ENCODE results near the gene SYNE2.
A peak's percentile ranks its signal among the peaks of the same experiment; 100 is the strongest.
"Not testable (repeated sequence)": the region's sequence is repeated elsewhere in the genome, so short reads cannot be mapped to it uniquely, and the experiment has no call there.

SYNE2 gene

DNA sequence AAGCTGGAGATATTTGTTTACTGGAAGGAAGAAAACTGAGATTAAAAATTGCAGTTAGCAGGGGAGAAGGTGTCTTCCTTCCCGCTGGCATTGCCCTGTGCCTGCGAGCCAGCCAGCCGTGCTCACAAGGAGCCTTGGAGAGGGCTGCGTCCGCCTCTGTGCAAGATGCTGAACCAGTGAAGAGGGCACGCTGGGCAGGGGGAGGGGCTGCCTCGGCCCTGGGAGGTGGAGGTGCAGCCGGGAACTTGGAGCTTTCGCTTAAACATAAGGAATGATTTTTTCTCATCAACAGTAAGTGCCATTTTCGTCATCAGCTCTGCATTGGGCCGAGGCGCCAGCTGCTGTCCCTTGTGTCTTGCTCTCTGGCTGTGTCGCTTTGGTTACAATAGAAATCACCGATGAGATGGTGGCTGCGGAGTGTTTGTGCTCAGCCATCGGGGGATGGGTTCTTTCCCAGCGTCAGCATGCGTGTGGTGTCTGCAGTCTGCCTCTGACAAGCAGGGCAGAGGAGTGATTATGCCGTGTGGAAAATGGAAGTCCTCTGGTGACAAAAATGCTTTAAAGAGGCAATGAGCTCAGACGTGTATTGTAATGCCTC, 344.1 kb downstream of the SYNE2 start:
- peak; percentile 10 for DNase-seq (ENCODE audit: low spot score)

- DNase-seq (ENCODE audit: low spot score): no peak
These were observed 345.2 kb downstream of the SYNE2 start for GRCh38 chr14:64197996-64198395.

DNA sequence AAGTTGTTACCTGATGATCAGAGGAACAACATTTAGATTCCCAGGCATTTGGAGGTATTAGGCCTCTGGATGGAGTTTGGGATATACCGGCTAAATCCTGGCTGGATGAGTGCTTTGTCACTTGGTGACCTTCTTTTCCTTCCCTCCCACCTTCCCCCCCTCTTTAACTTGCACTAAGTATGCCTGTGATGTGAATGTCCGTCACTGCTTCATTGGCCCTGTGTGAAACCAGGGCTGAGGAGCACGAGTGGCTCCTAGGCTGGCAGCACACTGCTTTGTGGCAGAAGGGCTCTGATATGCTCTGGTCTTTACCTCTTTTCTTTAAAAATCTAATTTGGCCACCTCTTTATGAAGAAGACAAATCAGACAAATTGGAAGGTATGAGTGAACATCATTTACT, 345.7 kb downstream of the SYNE2 start:
- no peak for DNase-seq (ENCODE audit: low spot score)

DNA sequence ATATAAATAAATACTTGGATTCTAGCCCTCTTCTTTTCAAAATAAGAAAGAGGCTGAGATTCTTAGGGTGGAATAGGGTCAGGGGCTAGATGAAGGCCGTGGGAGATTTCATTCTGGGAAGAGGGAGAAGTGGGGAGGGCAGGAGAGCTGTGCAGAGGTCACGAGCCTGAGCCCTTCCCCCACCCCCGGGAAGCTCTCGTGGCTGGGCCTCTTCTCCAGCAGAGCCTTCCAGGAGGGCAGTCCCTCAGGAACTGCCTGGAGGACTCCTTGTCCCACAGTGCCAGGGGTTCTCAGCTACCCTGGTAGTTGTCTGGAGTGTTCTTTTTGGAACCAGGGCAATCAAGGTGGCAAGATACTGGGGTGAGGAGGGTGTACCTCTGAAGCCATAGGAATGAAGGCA, 347.4 kb downstream of the SYNE2 start:
- no peak for DNase-seq (ENCODE audit: low spot score)

GRCh38 chr14:64201296-64201695, 348.5 kb downstream of the SYNE2 start:
- no peak for DNase-seq (ENCODE audit: low spot score)

DNA sequence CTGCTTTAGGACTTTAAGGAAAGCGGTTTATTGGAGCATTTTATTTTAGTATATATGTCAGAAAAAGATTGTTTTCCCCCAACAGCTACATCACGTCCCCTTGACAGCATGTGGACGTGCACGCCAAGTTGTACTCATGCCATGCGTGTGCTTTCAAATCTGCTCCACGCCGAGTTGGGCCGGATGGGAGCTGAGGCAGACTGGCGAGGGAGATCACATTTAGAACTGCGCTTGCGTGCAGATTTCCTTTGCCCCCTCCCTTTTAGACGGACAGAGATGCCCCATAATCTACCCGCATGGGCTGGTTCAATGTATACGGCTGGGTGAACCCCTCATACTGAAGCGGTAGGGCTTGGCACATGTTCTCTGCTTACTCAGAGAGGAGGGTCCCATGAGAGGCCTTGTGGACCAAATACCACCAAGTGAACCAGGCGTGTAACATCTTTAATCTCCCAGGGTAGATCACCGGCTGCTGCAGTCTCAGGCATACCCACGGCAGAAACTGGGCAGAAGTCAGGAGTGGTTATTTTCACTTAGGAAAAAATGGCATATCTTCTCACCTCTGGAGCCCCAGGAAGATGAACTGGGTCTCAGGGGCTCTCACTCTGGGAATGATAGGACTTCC, 349.2 kb downstream of the SYNE2 start:
- DNase-seq (ENCODE audit: low spot score): no peak

DNA sequence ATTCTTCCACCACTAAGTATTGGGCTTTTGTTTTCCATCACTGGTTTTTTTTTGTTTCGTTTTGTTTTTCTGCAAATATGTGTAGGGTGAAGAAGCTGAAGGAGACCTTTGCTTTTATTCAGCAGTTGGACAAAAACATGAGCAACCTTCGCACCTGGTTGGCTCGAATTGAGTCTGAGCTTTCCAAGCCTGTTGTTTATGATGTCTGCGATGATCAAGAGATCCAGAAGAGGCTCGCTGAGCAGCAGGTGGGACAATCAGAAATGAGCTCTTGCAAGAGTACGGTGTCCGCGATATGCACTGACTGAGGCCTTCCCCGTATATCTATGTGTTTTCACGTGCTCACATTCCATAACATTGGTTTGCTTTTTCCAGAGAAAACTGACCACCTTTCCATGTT, 349.9 kb downstream of the SYNE2 start:
- no peak for DNase-seq (ENCODE audit: low spot score)

- no peak for DNase-seq (ENCODE audit: low spot score)
These were observed 350.7 kb downstream of the SYNE2 start for GRCh38 chr14:64203366-64204006.

- DNase-seq (ENCODE audit: low spot score): no peak
These were observed 355.5 kb downstream of the SYNE2 start for GRCh38 chr14:64208261-64208660.

DNA sequence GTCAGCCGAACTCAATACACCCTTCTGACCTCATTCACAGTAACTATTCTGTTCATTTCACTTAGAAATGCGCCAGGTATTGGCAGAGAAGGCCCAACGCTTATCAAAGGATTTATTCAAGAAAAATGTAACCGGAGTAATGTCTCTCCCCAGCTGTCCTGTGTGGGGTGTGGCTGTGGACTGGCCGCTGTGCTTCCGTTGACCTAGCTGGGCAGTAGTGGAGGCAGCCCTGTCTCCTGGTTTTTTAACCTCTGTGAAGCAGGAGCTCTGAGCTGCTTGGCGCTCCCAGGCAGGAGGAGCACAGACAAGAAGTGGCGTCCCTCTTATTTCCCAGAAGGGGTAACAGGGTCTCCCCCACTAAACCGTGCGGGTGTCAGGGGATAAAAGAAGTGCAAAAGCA, 356.2 kb downstream of the SYNE2 start:
- DNase-seq (ENCODE audit: low spot score): no peak

- no peak for DNase-seq (ENCODE audit: low spot score)
These were observed 356.8 kb downstream of the SYNE2 start for GRCh38 chr14:64209444-64210131.

GRCh38 chr14:64210216-64210615, 357.4 kb downstream of the SYNE2 start:
- DNase-seq (ENCODE audit: low spot score): no peak

DNA sequence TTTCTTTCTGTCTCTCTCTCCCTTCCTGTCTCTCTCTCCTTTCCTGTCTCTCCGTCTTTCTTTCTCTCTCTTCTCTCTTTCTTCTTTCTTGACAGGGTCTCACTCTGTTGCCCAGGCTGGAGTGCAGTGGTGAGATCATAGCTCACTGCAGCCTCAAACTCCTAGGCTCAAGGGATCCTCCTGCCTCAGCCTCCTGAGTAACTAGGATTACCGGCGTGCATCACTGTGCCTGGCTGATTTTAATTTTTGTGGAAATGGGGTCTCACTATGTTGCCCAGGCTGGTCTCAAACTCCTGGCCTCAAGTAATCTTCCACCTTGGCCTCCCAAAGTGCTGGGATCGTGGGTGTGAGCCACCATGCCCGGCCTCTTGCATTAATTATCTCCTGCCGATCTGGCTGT, 358.1 kb downstream of the SYNE2 start:
- DNase-seq (ENCODE audit: low spot score): not testable (repeated sequence)

GRCh38 chr14:64212666-64213065, 359.9 kb downstream of the SYNE2 start:
- no peak for DNase-seq (ENCODE audit: low spot score)

- DNase-seq (ENCODE audit: low spot score): no peak
These were observed 360.3 kb downstream of the SYNE2 start for GRCh38 chr14:64213086-64213485.

DNA sequence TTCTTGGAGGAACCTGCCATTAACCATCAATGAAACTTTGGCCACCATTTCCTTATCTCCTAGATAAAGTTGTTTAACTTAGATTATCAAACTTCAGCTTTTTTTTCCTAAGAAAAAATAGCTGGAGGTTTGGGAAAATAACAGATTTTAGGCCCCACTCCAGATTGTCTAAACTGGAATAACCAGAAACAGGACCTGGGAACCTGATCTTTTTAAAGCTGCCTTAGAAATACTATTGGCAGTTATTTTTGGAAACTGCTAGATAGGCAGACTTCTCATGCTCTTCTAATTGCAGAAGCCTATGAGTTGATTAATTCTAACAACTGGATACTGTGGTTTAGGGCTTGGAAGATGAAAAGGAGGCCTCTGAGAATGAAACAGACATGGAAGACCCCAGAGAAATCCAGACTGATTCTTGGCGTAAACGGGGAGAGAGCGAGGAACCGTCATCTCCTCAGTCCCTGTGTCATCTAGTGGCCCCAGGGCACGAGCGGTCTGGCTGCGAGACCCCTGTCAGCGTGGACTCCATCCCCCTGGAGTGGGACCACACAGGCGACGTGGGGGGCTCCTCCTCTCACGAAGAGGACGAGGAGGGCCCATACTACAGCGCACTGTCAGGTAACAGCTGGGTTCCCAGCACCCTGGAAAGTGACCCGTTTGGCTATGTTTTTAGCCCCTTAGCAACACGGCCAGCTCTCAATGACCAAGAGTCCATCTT, 361.2 kb downstream of the SYNE2 start:
- DNase-seq (ENCODE audit: low spot score): no peak

GRCh38 chr14:64215274-64215673, 362.5 kb downstream of the SYNE2 start:
- DNase-seq (ENCODE audit: low spot score): no peak

DNA sequence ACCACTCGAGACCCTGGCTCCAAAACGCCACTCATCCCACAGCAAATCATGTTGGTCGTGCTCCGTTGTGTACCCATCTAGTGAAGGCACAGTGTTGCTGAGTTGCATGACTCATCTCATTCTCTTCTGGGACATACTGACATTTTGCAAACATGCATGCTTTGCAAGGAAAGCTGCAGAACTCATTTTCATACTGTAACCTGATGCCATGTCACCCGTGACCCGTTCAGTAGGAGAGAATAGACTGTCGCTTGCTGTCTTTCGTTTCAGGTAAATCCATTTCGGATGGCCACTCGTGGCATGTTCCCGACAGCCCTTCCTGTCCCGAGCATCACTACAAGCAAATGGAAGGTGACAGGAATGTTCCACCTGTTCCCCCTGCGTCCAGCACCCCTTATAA, 363.2 kb downstream of the SYNE2 start:
- no peak for DNase-seq (ENCODE audit: low spot score)

DNA sequence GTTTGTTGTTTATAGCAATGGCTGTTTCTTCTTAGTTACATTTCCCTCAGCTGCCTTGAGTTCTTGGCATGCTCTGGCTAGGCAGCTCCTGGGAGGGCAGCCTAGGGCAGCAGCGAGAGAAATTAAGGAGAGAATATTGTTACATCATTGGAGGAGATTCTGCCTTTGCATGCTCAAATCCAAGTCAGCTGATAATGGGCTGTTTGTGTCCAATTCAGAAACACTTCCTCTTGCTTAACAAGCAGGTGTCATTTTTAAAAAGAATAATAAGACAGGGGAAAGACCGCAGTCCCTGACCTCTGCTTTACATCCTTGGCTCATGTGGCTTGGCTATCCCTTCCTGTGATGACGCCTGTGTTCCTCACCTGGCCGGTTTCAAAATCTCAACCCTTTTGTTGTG, 364.5 kb downstream of the SYNE2 start:
- DNase-seq (ENCODE audit: low spot score): no peak

DNA sequence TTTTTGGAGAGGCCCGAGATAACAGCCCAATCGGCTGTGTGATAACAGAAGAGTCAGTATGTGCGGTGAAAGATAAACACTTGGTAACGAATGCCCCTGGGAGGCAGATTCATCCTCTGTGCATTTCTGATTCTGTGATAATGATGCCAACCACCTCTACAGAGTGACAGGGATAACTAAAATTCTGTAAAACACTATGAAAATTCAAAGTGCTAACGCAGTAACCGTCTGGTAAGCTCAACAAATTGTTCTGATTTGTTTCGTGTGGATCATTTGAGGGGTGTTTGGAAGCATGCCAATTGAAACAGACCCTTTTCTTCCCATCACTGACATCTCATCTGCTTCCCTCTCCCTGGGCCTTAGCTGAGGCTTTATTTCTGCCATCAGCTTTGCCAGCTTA, 365.0 kb downstream of the SYNE2 start:
- no peak for DNase-seq (ENCODE audit: low spot score)

DNA sequence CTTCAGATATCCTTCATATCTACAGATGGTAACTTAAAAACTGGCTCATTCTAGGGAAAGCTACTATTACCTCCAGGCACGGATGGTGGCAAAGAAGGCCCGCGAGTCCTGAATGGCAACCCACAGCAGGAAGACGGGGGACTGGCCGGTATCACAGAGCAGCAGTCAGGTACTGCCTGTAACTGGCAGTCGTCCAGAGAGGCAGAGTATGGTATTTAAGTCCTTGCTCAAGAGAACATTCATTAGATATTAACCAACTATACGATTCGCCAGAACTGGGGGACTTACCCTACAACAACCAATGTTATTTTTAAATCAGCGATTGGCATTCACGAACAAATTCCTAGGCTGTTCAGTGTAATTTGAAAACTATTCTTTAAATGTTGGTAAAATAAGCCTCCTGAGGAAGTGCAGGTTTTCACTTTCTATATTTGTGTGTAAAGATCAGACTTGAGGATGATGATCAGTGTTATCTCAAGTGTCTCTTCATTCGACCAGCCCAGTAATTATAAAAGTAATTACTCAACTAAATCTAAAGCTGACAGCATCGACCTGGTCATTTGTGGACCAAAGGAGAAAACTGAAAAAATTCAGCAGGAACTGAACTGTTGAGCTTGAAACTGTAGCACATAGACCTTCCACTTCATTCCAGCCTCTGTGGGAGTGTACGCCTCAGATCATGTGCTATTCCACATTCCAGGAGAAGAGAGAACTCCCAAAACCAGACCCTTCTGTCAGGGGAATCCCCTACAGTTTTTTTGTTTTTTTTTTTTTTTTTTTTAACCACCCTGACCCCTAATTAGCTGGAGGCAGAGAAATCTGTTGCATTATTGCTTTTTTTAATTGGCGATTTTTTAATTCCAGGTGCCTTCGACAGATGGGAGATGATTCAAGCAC, 365.8 kb downstream of the SYNE2 start:
- DNase-seq (ENCODE audit: low spot score): no peak
